Right hindlimb (tissue), 1 donor: ENCODE measurements around the gene ZNF674.
"Not testable (repeated sequence)": the region's sequence is repeated elsewhere in the genome, so short reads cannot be mapped to it uniquely, and the experiment has no call there.

Source experiments
- DNase-seq: peaks from one replicate; pipeline ENCODE4 v3.0.0-alpha.2; 2018

Gene ZNF674

DNA sequence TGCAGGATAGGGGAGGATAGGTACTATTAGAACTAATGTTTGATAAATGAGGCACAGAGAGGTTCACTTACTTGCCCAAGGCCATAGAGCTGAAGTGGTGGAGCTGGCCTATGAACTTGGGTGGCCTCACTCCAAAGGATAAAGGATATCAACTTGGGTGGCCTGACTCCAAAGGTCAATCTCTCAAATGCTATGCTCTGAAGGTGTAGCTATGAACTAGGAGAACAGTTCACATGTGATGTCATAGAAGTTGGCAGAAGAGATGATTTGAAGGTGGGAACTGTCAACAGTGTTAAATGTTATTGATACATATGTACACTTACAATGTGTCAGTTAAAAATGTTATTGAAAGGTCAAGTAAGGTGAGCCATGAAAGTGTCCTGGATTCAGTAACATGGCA, 22.2 kb upstream of the ZNF674 start:
- DNase-seq = no peak

DNA sequence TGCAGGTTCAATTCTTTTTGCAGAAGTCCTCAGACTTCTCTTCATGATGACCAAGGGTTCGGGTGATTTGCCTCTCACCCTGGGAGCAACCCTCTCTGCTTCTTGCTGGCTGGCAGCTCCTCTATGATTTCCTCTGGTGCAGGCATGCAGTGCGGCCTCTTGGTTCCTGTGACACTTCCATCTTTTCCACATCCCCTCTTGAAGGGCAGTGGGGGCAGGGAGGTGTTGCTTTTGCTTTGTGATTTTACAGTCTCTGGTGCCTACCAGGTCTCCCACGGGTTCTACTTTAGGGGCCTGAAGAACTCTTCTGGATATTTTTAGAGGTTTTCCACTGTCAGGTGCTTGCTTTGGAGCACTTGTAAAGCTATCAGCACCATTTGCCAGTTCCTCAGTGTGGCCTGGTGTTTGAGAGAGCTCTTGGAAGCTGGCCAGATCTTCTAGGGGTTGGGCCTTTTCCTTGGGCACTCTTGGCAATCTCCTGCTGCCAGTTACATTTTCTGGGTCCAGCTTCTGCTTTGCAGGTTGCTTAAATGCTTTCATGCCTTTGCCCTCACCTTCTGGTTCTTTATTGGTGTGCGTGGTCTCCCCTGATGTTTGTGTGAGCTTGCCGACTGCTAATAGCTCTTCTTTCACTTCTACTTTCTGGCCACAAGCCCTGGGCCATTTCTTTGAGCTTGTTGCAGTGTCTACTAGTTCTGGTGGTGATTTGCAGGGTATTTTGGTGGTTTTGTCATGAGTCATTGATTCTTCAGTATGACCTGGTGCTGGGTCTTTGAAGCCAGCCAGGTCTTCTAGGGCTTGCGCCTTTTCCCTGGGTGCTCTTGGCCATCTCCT, 16.8 kb upstream of the ZNF674 start:
- DNase-seq = no peak

DNA sequence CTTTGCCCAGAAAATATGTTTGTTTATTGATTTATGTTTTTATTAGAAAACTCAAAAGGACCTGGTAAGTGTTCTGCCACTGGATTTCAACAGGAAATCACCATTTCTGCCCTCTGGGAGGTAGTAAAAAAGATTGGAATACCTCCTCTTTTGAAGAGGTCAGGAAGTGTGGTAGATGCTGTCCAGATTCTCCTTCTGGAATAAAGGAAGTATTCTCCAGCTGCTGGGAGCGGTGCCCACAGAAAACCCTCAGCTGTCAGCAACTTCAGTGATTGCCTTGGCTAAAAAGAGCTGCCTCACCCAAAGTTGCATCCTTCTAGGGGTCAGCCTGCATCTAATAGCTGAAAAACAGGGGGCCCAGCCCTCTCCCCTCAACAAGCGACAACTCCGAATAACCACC, 13.8 kb upstream of the ZNF674 start:
- DNase-seq = no peak

DNA sequence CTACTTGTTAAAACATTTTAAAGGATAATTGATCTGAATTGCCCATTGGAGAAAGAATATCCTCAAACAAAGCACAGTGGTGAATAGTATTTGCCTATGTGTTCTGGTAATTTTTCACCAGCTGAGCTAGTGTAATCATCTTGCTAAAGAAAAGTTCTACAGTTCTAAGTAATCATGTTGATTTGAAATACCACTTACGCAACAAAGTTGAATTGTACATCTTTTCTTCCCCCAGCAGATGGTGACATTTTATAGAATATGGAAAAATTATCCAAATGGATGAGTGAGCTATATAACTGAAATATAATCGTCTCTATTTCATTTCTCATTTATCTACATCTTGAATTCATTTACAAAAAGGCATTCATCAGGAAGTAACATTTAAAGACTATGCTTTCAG, 9.7 kb upstream of the ZNF674 start:
- DNase-seq = no peak

DNA sequence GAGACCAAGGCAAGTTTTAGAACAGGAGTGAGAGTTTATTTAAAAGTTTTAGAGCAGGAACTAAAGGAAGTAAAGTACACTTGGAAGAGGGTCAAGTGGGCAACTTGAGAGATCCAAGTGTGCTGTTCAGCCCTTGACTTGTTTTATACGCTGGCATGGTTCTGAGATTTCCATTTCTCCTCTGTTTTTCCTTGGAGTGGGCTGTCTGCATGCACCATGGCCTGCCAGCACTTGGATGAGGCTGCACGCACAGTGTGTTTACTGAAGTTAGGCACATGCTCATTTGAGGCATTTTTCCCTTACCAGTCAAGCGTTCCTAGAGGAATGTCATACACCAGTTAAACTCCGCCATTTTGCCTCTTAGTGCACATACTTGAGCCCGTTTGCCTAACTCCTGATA, 8.7 kb upstream of the ZNF674 start:
- no peak for DNase-seq

DNA sequence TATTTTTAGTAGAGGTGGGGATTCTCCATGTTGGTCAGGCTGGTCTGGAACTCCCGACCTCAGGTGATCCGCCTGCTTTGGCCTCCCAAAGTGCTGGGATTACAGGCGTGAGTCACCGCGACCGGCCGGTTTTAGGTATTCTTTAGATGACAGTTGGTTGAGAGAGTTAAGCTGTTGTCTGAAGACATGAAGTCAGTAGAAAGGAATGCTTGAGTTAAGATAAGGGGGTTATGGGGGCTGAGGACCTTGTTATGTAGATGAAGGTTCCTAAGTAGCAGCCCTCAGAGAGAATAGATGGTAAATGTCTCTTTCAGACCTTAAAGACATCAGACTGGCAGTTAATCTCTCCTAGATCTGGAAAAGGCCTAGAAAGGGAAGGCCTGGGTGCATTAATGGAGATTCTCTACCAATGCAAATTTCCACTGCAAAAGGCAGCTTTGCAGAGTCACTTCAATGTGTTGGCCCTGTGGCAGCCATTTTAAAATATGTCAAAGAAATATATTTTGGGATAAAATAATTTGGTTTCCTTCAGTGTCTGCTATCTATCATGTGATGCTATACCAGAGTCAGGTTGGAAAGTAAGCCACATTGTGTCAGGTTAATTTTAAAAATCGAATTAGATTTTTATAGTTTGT, 6.4 kb upstream of the ZNF674 start:
- DNase-seq = no peak

DNA sequence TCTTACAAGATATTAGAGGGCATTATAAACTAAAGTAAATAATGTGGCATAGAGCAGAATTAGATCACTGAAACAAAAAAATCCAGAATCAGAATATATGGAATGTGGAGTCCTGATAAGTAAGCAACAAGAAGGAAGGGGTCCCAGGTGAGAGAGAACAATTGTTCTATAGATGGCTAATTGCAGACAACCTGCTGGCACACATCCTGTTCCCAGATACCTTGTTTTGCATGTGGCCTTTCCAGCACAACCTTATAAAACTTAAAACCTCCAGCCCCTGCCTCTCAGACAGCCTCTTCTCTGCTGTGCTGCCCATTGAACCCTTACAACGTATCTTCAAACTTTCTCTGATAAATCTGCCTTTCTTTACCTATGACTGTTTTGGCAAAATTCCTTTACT, 4.7 kb upstream of the ZNF674 start:
- no peak for DNase-seq

DNA sequence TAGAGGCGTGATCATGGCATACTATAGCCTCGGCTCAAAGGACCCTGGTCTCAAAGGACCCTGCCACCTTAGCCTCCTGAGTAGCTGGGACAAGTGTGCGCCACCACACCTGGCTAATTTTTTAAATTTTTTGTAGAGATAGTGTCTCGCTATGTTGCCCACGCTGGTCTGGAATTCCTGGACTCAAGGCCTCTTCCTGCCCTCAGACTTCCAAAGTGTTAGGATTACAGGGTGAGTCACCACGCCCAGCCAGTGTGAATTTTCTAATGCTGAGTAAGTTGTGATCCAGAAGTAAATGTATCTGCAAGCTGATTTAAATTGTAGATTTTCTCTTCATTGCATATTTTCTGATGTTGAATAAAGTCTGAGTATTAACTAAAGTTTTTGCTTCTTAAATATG, 2.6 kb upstream of the ZNF674 start:
- no peak for DNase-seq

DNA sequence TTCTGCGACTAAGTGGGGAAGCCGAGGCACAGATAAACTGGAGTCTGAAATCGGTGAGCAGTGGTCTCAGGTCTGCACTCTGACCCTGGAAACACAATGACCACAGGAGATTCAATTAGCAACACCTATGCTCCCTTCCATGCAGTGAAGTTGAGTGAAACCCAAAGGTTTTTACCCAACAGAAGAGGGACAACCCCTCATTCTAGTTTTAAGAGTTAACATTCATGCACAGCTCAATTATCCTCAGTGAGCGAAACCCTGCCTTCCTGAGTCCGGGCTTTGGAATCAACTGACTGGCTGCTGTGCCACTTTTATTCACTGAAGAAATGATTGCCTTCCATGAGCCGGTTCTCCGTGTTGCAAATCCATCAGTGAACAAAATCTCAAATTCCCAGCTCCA, 694 bp downstream of the ZNF674 start:
- DNase-seq = not testable (repeated sequence)

DNA sequence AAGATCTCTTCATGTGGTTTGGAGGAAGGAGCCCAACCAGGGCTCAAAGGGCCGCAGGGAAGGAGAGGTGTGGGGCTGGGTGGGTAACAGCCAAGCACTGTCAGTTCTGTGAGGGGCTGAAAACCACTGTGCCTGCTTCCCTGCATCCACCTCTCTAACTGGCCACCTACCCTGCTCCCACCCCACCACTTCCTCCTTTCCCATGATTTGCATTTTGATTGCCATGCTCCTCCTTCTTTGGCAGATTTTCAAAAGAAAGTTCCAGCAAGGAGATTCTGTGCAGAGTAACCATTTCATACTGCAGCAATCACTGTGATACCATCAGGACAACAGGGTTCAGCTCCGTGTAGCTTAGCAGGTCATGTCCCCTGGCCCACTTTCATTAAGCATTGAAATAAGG, 1.8 kb downstream of the ZNF674 start:
- no peak for DNase-seq

DNA sequence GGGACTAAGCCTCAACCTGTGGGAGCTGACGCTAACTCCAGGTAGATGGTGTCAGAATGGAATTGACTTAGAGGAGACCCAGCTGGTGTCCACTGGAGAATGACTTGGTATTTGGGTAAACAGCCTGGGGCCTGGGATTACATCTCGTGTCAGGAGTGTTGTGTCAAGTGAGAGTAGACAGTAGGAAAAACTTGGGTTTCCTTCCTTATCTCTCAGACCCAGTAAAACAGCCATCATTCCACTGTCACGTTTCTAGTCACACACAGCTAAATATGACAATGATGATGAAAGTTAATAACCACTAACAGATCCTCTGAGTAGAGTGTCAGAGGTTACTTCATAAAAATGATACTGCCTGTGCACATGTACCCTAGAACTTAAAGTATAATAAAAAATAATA, 13.8 kb downstream of the ZNF674 start:
- no peak for DNase-seq

DNA sequence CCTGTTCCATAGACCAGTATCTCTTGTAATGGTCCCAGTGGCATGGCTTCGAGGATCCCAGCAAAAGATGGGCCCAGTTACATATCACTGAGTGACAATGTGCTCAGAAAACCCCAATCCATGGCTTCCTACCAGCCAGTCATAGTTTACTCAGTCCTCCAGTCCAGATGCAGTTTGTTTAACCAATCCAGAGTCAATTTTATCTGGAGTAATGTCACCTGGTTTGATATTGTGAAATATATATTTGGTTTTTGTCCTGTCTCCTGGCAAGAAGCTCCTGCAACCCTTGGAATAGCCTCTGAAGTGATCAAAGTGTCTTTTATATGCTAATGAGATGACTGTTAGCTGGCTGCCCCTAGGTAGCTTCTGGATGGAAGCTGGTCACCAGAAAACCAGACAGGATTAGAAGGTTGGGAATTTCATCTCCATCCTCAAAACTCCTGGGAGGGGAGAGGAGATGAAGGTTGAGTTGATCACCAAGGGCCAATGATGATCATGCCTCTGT, 14.8 kb downstream of the ZNF674 start:
- DNase-seq = not testable (repeated sequence)

DNA sequence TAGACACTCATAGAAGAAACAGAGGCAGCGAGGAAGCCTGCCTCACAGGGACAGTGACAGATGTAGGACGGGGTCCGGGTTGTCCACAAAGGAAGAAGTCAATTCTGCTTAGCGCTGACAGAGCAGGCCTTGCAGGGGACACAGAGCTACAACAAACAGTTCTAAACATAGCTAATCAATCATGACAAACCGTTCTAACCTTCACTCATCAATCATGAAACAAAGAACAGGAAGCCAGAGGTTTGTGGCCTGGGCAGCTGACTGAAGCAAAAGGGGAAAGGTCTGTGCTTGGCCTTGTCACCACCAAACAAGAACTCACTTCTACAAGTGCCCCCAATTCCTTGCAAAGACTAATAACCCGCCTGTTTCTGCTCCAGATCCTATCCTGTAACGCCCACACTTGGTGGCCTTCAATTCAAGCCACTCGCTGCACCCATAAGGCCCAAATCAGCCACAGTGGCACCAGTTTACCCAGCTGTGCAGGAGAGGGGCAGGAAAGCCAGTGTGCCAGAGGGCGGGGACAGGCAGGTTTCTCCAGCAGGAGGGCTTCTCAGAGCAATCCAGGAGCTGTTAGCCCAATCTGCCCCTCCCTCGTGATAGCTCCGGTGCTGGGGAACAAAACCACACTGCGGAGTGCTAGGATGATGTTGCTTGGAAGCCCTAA, 15.3 kb downstream of the ZNF674 start:
- not testable (repeated sequence) for DNase-seq

DNA sequence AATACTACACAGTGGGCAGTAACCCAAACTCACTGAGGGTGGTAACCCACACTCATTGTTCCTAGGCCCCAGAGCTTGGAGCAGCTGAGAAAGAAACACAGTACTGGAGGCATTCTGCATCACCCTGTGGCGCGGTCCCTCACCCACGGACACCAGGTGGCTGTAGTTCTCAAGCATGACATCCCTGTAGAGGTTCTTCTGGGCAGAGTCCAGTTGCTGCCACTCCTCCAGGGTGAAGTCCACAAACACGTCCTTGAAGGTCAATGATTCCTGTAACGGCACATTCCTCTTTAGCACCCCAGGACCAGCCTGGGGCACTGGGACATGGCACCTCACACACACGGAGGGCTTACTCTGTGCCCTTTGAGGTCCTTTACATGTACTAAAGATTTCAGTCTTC, 16.6 kb downstream of the ZNF674 start:
- DNase-seq = not testable (repeated sequence)

DNA sequence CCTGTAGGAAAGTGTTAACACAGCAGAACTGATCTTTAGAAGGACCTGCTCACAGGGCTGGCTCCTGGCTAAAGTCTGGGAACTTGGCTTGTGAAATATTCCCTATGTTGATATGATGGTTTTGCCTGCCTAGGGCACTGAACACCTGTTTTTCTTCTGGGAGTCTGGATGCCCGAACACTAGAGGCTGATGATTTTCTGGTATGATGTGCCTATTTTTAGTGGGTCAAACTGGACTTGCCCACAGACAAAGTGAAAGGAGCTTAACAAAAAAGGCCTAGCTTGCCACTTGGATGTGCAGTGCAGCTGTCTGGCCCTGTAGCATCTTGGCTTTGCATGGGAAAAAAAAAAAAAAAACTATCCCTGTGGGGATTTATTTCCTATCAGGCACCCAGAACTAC, 39.1 kb downstream of the ZNF674 start:
- no peak for DNase-seq

DNA sequence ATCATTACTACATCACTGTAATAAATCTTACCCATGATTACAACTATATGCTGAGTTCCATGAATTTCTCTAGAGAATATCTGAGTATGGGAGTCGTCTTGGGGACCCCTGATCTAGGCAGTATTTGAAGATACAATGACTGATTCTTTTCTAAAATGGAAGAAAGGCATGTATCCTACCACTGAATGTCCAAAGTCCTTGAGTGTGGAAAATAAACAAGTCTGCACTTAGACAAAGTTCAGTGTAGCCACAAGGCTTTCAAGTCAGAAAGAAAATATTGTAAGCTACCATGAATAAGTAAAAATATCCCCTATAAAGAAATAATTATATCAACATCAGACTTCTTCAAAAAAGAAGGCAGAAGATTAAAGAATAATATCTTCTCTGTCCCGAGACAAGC, 42.4 kb downstream of the ZNF674 start:
- DNase-seq = no peak

DNA sequence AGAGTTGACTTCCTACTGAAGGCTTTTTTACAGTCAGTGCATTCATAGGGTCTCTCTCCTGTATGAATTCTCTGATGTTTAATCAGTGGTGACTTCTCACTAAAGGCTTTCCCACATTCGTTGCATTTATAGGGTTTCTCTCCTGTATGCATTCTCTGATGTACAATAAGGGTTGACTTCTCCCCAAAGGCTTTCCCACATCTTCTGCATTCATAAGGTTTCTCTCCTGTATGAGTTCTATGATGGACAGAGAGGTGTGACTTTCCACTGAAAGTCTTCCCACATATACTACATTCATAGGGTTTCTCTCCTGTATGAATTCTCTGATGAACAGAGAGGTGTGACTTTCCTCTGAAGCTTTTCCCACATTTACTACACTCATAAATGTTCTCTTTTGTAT, 45.2 kb downstream of the ZNF674 start:
- no peak for DNase-seq

DNA sequence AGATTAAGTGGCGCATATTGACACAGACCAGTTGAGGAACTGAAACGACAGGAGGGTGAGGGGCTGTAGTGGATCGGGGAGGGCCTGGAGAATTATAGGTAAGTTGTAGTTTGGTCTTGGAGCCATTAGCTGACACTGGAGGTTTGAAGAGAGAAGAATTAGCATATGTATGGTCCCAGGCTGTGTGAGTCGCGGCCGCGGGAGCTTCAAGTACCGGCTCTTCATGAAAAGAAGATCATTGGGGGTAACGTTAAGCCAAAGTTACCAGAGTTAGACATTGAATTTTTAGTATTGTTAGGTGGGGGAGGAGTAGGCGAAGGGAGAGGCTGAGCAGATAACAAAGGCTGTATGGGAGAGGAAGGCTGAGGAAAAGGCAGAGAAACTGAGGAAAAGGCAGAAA, 56.5 kb downstream of the ZNF674 start:
- DNase-seq = no peak

DNA sequence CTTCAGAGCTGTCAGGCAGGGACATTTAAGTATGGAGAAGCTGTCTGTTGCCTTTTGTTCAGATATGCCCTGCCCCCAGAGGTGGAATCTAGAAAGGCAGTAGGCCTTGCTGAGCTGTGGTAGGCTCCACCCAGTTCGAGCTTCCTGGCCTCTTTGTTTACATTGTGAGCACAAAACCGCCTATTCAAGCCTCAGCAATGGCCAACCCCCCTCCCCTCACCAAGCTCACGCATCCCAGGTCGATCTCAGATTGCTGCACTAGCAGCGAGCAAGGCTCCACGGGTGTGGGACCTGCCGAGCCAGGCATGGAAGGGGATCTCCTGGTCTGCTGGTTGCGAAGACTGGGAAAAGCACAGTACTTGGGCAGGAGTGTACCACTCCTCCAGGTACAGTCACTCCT, 59.3 kb downstream of the ZNF674 start:
- DNase-seq = no peak

DNA sequence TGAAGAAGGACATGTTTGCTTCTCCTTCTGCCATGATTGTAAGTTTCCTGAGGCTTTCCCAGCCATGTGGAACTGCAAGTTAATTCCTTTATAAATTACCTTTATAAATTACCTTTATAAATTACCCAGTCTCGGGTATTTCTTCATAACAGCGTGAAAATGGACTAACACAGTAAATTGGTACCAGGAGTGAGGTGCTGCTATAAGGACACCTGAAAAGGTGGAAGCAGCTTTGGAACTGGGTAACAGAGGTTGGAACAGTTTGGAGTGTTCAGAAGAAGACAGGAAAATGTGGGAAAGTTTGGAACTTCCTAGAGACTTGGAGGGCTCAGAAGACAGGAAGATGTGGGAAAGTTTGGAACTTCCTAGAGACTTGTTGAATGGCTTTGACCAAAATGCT, 66.6 kb downstream of the ZNF674 start:
- DNase-seq = not testable (repeated sequence)

DNA sequence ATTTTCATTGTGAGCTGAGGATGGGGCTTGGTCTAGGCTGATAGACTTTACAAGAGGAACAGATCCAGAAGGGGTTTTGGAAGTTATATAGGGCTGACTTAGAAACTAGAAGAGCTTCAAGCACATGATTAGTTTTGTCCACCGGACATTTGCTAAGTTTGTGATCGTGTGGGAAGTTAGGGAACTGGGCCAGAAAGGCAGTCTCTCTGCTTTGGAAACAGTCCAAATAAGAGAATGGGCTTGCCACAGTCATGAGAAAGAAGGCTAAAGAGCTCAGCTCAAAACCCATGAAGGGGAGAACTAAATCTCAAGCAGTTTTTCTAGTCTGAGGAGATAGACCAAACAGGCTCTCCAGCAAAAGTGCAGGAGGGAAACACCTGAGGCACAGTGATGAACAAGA, 67.8 kb downstream of the ZNF674 start:
- peak; percentile 15 for DNase-seq

DNA sequence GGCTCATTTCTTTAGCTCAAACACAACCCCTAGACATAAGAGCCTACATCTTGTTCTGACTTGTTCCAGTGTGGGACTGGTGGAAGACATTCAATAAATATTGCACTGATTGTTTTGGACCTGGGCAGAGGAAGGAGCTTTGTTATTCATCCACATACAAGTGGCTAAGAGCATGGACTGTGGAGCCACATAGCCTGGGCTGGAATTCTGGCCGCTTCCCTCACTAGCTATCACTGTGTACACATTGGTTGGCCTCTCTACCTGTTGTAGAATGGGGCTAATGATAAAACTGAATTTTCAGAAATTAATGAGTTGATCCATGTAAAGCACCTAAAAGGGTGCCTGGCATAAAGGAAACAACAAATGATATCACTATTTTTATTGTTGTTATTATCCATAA, 80.0 kb downstream of the ZNF674 start:
- no peak for DNase-seq

DNA sequence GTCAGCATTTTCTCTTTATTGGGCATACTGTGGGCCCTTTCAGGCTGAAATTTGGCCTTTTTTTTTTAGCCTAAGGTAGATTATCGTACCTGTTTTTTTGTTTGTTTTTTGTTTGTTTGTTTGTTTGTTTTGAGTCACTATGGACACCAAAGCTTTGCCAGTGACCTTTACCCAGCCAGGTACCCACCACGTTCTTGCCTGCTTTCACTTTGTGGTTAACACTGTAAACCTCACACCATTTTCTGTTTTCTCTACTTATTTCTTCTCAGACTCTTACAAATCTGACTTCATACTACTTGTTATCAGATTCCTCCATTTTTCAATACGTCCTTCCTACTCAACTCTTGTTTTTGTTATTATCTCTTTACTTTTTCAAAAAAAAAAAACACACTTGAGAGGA, 81.5 kb downstream of the ZNF674 start:
- no peak for DNase-seq

DNA sequence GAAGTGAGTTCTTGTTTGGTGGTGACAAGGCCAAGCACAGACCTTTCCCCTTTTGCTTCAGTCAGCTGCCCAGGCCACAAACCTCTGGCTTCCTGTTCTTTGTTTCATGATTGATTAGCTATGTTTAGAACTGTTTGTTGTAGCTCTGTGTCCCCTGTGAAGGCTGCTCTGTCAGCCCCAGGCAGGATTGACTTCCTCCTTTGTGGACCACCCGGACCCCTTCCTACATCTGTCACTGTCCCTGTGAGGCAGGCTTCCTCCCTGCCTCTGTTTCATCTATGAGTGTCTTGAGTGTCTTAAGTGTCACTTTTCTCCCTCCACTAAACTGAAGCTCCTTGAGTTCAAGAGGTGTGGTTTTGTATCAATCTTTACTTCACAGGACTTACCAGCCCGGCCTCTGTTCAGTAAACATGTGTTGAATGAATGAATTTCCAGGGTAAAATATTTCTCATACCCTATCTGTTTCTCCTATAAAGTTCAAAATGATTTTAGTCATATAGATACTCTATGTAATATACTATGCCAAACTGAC, 83.5 kb downstream of the ZNF674 start:
- DNase-seq = no peak
